ENCODE measurements around the gene GPR68.
"Not testable (repeated sequence)": the region's sequence is repeated elsewhere in the genome, so short reads cannot be mapped to it uniquely, and the experiment has no call there.

Gene GPR68

DNA sequence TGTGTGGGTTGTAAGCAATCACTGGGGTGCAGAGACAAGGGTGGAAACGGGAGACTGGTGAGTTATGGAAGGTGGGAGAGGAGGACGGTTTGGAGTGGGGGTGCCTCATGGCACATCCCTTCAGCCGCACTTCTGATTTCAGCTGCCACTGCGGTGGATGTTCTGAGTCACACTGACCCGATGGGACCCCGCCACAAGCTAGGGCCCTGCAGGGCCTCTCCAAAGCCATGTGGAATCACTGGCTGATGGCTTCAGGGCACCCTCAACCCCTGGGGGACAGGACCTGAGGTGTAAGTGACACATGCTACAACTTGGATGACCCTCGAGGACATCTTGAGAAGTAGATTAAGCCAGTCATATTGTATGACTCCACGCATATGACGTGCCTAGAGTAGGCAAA is 53.7 kb downstream of the GPR68 start:
- TF ChIP-seq EZH2 (IDR thresholded peaks at IDR 0.05) (no peak), POLR2AphosphoS5 (IDR thresholded peaks at IDR 0.05; ENCODE audit: borderline replicate concordance, low read depth, low read length) (no peak), FOXP2 (optimal IDR thresholded peaks at IDR 0.05; ENCODE audit: control extremely low read depth, extremely low read length, insufficient read depth) (no peak)
- Histone ChIP-seq H3K36me3 (ENCODE audit: insufficient read depth, low read length) (no peaks in the 10 kb centered on the region), H3K9me3 (ENCODE audit: low read depth, low read length) (no peaks in the 10 kb centered on the region), H3K4me3 (no peak overlapping the region), H3K9ac (ENCODE audit: insufficient read length) (no peak overlapping the region), H3K27ac (no peak overlapping the region)
- no peak for DNase-seq (ENCODE audit: low read depth, low spot score)

DNA sequence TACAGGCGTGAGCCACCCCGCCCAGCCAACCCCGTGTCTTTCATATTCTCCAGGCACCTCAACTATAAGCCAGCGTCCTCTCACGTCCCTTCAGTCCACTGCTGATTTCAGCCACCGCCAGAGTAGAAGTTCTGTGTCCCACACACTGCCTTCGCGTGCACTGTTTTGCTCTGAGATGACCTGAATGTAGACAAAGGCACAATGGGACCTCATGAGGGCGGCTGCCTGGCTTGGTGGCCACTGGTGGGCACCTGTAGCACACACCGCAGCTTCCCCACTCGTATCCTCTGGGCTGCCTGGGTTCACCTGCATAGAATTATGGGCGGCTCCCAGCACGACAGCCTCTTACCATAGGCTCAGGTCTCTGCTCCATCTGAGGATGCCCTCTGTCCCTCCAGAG is 57.2 kb downstream of the GPR68 start:
- H3K36me3 ChIP-seq (ENCODE audit: insufficient read depth, low read length), result no peaks in the 10 kb centered on the region
- H3K27ac ChIP-seq, result no peak overlapping the region
- no peak overlapping the region for H3K9ac ChIP-seq (ENCODE audit: insufficient read length)
- TF ChIP-seq POLR2AphosphoS5 (IDR thresholded peaks at IDR 0.05; ENCODE audit: borderline replicate concordance, low read depth, low read length) (no peak), FOXP2 (optimal IDR thresholded peaks at IDR 0.05; ENCODE audit: control extremely low read depth, extremely low read length, insufficient read depth) (no peak), EZH2 (IDR thresholded peaks at IDR 0.05) (no peak)
- H3K9me3 ChIP-seq (ENCODE audit: low read depth, low read length), result no peaks in the 10 kb centered on the region
- DNase-seq (ENCODE audit: low read depth, low spot score), result no peak
- H3K4me3 ChIP-seq, result no peak overlapping the region

DNA sequence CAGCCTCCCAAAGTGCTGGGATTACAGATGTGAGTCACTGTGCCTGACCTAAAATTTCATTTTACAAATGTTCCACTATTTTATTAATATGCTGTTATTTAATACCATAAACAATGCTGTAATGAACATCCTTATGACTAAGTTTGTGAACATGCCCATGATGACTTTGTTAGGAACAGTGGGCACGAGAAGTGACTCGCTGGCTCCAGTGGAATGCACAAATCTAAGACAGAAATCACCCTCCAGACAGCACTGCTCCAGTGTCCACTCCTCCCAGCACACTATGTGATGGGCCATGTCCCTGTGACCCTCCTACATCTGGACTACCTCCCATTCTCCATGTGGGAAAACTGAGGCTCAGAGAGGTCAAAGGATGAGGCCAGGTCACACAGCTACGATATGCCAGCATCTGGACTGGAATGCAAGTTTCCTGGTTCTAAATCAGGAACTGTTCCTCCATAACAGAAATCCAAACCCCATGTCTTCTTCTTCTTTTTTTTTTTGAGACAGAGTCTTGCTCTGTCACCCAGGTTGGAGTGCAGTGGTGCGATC is 57.9 kb downstream of the GPR68 start:
- no peaks in the 10 kb centered on the region for H3K9me3 ChIP-seq (ENCODE audit: low read depth, low read length)
- H3K4me3 ChIP-seq, result no peak overlapping the region
- no peak overlapping the region for H3K27ac ChIP-seq
- H3K36me3 ChIP-seq (ENCODE audit: insufficient read depth, low read length), result no peaks in the 10 kb centered on the region
- TF ChIP-seq POLR2AphosphoS5 (IDR thresholded peaks at IDR 0.05; ENCODE audit: borderline replicate concordance, low read depth, low read length) (no peak), FOXP2 (optimal IDR thresholded peaks at IDR 0.05; ENCODE audit: control extremely low read depth, extremely low read length, insufficient read depth) (no peak), EZH2 (IDR thresholded peaks at IDR 0.05) (no peak)
- DNase-seq (ENCODE audit: low read depth, low spot score), result no peak
- H3K9ac ChIP-seq (ENCODE audit: insufficient read length), result no peak overlapping the region

DNA sequence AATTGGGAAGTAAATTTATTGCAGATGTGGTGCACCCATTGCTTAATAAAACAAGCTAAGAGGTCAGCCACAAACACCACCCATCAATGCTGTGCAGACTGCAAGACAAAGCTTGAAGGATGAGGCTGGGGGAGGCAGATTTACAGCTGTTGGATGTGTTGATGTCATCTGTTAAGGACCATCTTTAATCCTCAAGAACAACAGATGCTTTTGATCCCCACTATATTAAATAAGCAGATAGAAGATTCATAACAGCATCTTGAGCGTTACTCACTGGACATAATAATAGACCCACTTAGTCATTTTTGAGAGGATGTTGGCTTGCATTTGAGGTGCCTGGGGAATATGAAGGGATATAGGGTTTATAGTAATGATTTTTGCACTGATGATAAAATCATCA is 58.8 kb downstream of the GPR68 start:
- DNase-seq (ENCODE audit: low read depth, low spot score), result no peak
- H3K9me3 ChIP-seq (ENCODE audit: low read depth, low read length), result no peaks in the 10 kb centered on the region
- no peaks in the 10 kb centered on the region for H3K36me3 ChIP-seq (ENCODE audit: insufficient read depth, low read length)
- no peak overlapping the region for H3K27ac ChIP-seq
- H3K9ac ChIP-seq (ENCODE audit: insufficient read length), result no peak overlapping the region
- no peak overlapping the region for H3K4me3 ChIP-seq
- TF ChIP-seq FOXP2 (optimal IDR thresholded peaks at IDR 0.05; ENCODE audit: control extremely low read depth, extremely low read length, insufficient read depth) (no peak), POLR2AphosphoS5 (IDR thresholded peaks at IDR 0.05; ENCODE audit: borderline replicate concordance, low read depth, low read length) (no peak), EZH2 (IDR thresholded peaks at IDR 0.05) (no peak)

DNA sequence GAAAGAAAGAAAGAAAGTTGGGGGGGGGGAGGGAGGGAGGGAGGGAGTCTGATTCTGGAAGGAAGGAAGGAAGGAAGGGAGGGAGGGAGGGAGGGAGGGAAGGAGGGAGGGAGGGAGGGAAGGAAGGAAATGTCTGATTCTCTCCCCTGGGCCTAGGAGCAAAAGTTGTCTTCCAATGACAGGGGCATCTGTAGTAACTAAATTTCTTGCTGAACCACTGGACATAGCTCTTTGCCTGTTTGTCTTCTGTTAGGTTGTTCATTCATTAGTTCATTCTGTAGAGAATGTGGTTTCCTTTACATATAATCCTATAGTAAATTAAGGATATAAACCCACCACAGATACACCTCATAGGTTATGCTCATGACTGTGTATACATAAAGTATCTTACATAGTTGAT is 59.9 kb downstream of the GPR68 start:
- H3K9ac ChIP-seq (ENCODE audit: insufficient read length), result no peak overlapping the region
- H3K9me3 ChIP-seq (ENCODE audit: low read depth, low read length), result no peaks in the 10 kb centered on the region
- H3K27ac ChIP-seq, result no peak overlapping the region
- TF ChIP-seq POLR2AphosphoS5 (IDR thresholded peaks at IDR 0.05; ENCODE audit: borderline replicate concordance, low read depth, low read length), result no peak
- no peak for TF ChIP-seq FOXP2 (optimal IDR thresholded peaks at IDR 0.05; ENCODE audit: control extremely low read depth, extremely low read length, insufficient read depth)
- TF ChIP-seq EZH2 (IDR thresholded peaks at IDR 0.05), result no peak
- no peak for DNase-seq (ENCODE audit: low read depth, low spot score)
- no peaks in the 10 kb centered on the region for H3K36me3 ChIP-seq (ENCODE audit: insufficient read depth, low read length)
- H3K4me3 ChIP-seq, result no peak overlapping the region

DNA sequence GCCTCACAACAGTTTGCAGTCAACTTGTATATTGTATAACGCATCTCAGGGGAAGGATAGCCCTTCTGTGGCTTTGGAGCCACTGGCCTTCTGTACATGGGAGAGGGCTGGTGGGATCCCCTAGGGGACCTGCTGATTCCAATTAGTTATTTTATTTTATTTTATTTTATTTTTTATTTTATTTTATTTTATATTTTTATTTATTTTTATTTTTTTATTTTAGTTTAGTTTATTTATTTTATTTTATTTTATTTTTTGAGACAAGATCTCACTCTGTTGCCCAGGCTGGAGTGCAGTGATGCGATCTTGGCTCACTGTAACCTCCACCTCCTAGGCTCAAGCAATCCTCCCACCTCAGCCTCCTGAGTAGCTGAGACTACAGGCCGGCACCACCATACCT is 61.8 kb downstream of the GPR68 start:
- H3K9me3 ChIP-seq (ENCODE audit: low read depth, low read length); H3K36me3 ChIP-seq (ENCODE audit: insufficient read depth, low read length); H3K4me3 ChIP-seq; DNase-seq (ENCODE audit: low read depth, low spot score); H3K27ac ChIP-seq; H3K9ac ChIP-seq (ENCODE audit: insufficient read length): not testable (repeated sequence)
